ENCODE results near the gene OTC. TPM values are rescaled to one million over a fixed set of nuclear protein-coding genes. Genes with fewer than 3 reads are reported as not detected.
A peak's percentile ranks its signal among the peaks of the same experiment; 100 is the strongest.

Gene OTC
- total and polyA plus RNA-seq, 4 donors: 0.40 to 1.7 (median 1.0) TPM

GRCh38 chrX:38458071-38458470 is 105.7 kb downstream of the OTC start:
- H3K4me3 ChIP-seq: no peak overlapping the region
- H3K36me3 ChIP-seq (ENCODE audit: control insufficient read depth in 4 of 4, insufficient read depth in 4 of 4, low read length in 4 of 4): no peaks in the 10 kb centered on the region
- no peak for TF ChIP-seq CTCF (IDR thresholded peaks at IDR 0.05; ENCODE audit: control extremely low read depth, extremely low read depth)
- H3K27me3 ChIP-seq (ENCODE audit: control insufficient read depth in 3 of 3, insufficient read depth in 3 of 3, low read length in 2 of 3): peaks cover 0 to 6% (median 2%) of the 10 kb centered on the region in 3 donors
- H3K9me3 ChIP-seq (ENCODE audit: control insufficient read depth in 4 of 4, insufficient read depth in 3 of 4, low read length in 3 of 4): peaks cover 0 to 7% (median 1%) of the 10 kb centered on the region in 4 donors
- no peak overlapping the region for H3K27ac ChIP-seq (ENCODE audit: low read depth in 1 of 2, low read length in 1 of 2)
- no peak overlapping the region for H3K9ac ChIP-seq (ENCODE audit: insufficient read depth in 1 of 2, low read length in 2 of 2)
- 66 to 91% methylated on average over 1 of the region's 1 CpG for WGBS, 2 donors
- ATAC-seq (ENCODE audit: insufficient read depth, low FRiP score): no peak
- DNase-seq: peak in 2 of 3 donors; percentile 7 to 9
- no peaks in the 10 kb centered on the region for H3K4me1 ChIP-seq (ENCODE audit: control insufficient read depth in 5 of 5, insufficient read depth in 5 of 5, low read length in 5 of 5)

DNA sequence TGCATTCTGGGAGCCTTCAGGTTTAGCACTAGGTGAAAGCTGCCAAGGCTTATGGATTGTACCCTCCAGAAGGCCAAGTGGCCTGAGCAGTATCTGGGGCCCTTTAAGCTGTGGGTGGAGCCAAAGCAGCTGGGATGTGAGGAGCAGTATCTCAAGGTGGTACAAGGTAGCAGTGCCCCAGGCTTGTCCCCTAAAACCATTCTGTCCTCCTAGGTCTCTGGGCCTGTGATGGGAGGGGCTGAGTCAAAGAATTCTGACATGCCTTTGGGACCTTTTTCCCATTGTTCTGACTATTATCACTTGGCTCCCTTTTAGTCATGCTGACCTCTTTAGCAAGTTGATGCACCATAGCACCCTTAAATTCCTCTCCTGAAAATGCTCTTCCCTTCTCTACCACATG is 109.9 kb downstream of the OTC start:
- no peak for TF ChIP-seq CTCF (IDR thresholded peaks at IDR 0.05; ENCODE audit: control extremely low read depth, extremely low read depth)
- Histone ChIP-seq H3K4me3 (no peak overlapping the region), H3K27me3 (ENCODE audit: control insufficient read depth in 3 of 3, insufficient read depth in 3 of 3, low read length in 2 of 3) (peaks cover 0 to 10% (median 6%) of the 10 kb centered on the region in 3 donors), H3K9ac (ENCODE audit: insufficient read depth in 1 of 2, low read length in 2 of 2) (no peak overlapping the region), H3K27ac (ENCODE audit: low read depth in 1 of 2, low read length in 1 of 2) (no peak overlapping the region), H3K36me3 (ENCODE audit: control insufficient read depth in 4 of 4, insufficient read depth in 4 of 4, low read length in 4 of 4) (no peaks in the 10 kb centered on the region), H3K4me1 (ENCODE audit: control insufficient read depth in 5 of 5, insufficient read depth in 5 of 5, low read length in 5 of 5) (no peaks in the 10 kb centered on the region), H3K9me3 (ENCODE audit: control insufficient read depth in 4 of 4, insufficient read depth in 3 of 4, low read length in 3 of 4) (peaks cover 0 to 7% (median 1%) of the 10 kb centered on the region in 4 donors)
- DNase-seq (no peak), ATAC-seq (ENCODE audit: insufficient read depth, low FRiP score) (no peak)

GRCh38 chrX:38465686-38466085 is 113.3 kb downstream of the OTC start:
- H3K9ac ChIP-seq (ENCODE audit: insufficient read depth in 1 of 2, low read length in 2 of 2): no peak overlapping the region
- WGBS, 2 donors: 68 to 85% methylated on average over 1 of the region's 1 CpG
- DNase-seq: no peak
- H3K27ac ChIP-seq (ENCODE audit: low read depth in 1 of 2, low read length in 1 of 2): no peak overlapping the region
- no peak overlapping the region for H3K4me3 ChIP-seq
- ATAC-seq (ENCODE audit: insufficient read depth, low FRiP score): no peak
- no peaks in the 10 kb centered on the region for H3K4me1 ChIP-seq (ENCODE audit: control insufficient read depth in 5 of 5, insufficient read depth in 5 of 5, low read length in 5 of 5)
- peaks cover 0 to 11% (median 4%) of the 10 kb centered on the region in 3 donors for H3K27me3 ChIP-seq (ENCODE audit: control insufficient read depth in 3 of 3, insufficient read depth in 3 of 3, low read length in 2 of 3)
- TF ChIP-seq CTCF (IDR thresholded peaks at IDR 0.05; ENCODE audit: control extremely low read depth, extremely low read depth): no peak
- H3K9me3 ChIP-seq (ENCODE audit: control insufficient read depth in 4 of 4, insufficient read depth in 3 of 4, low read length in 3 of 4): peaks cover 0 to 9% (median 1%) of the 10 kb centered on the region in 4 donors
- H3K36me3 ChIP-seq (ENCODE audit: control insufficient read depth in 4 of 4, insufficient read depth in 4 of 4, low read length in 4 of 4): no peaks in the 10 kb centered on the region

GRCh38 chrX:38468563-38469157 is 116.3 kb downstream of the OTC start:
- no peak for DNase-seq
- ATAC-seq (ENCODE audit: insufficient read depth, low FRiP score): no peak
- Histone ChIP-seq H3K27me3 (ENCODE audit: control insufficient read depth in 3 of 3, insufficient read depth in 3 of 3, low read length in 2 of 3) (peaks cover 0 to 8% (median 3%) of the 10 kb centered on the region in 3 donors), H3K9me3 (ENCODE audit: control insufficient read depth in 4 of 4, insufficient read depth in 3 of 4, low read length in 3 of 4) (peaks cover 0 to 2% (median 0%) of the 10 kb centered on the region in 4 donors), H3K4me3 (no peak overlapping the region), H3K36me3 (ENCODE audit: control insufficient read depth in 4 of 4, insufficient read depth in 4 of 4, low read length in 4 of 4) (no peaks in the 10 kb centered on the region), H3K9ac (ENCODE audit: insufficient read depth in 1 of 2, low read length in 2 of 2) (no peak overlapping the region), H3K27ac (ENCODE audit: low read depth in 1 of 2, low read length in 1 of 2) (no peak overlapping the region), H3K4me1 (ENCODE audit: control insufficient read depth in 5 of 5, insufficient read depth in 5 of 5, low read length in 5 of 5) (no peaks in the 10 kb centered on the region)
- no peak for TF ChIP-seq CTCF (IDR thresholded peaks at IDR 0.05; ENCODE audit: control extremely low read depth, extremely low read depth)
- 76 to 94% methylated on average over 6 of the region's 6 CpGs for WGBS, 2 donors

Data from lung (tissue), 12 donors.